ENCODE measurements around the gene ERC2. TPM values are rescaled to one million over a fixed set of nuclear protein-coding genes. Genes with fewer than 3 reads are reported as not detected.

Gene ERC2
- total and polyA plus RNA-seq, 9 donors, result 0.52 to 2.0 (median 0.82) TPM

DNA sequence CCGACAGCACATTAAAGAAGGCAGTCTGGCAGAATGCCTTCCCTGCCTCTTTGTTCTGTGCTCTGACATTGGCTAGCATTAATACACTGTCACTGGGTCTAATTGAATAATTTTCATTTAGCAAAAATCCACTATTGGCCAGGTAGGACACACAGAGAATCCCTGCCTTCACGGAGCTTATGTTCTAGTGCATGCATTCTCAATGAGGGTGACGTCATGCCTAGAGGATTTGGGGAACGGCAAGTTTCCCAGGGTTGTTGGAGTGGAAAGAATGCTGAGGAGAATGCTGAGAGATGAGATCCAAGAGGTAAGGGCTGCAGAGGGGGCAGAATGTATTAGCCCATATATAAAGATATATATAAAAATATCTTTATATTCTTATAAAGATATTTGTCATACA lies 284.7 kb downstream of the ERC2 start:
- Histone ChIP-seq H3K9me3 (replicated peaks; ENCODE audit: control insufficient read depth, low read depth, low read length) (no peaks in the 10 kb centered on the region), H3K27ac (ENCODE audit: low read length) (no peak overlapping the region), H3K4me3 (ENCODE audit: low read length) (no peak overlapping the region), H3K4me1 (ENCODE audit: control insufficient read depth, insufficient read depth, low read length) (peaks cover 5% of the 10 kb centered on the region), H3K27me3 (ENCODE audit: control insufficient read depth, insufficient read depth, low read length) (peaks cover 12% of the 10 kb centered on the region), H3K36me3 (ENCODE audit: control insufficient read depth, insufficient read depth, low read length) (no peaks in the 10 kb centered on the region)
- no peak for DNase-seq
- 92% methylated on average over 2 of the region's 4 CpGs for WGBS (ENCODE audit: insufficient coverage)

DNA sequence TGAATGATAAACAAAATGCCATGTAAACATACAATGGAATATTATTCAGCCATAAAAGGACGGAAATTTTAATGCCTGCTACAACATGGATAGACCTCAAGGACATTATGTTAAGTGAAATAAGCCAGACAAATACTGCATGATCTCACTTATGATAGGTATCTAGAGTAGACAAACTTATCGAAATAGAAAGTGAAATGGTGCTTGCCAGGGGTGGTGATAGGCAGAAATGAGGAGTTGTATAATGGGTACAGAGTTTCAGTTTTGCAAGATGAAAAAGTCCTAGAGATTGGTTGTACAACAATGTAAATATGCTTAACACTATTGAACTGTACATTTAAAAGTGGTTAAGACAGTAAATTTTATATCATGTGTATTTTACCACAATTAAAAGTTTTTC lies 287.8 kb downstream of the ERC2 start:
- DNase-seq, result no peak
- Histone ChIP-seq H3K4me1 (ENCODE audit: control insufficient read depth, insufficient read depth, low read length) (no peaks in the 10 kb centered on the region), H3K36me3 (ENCODE audit: control insufficient read depth, insufficient read depth, low read length) (no peaks in the 10 kb centered on the region), H3K9me3 (replicated peaks; ENCODE audit: control insufficient read depth, low read depth, low read length) (no peaks in the 10 kb centered on the region), H3K4me3 (ENCODE audit: low read length) (no peak overlapping the region), H3K27me3 (ENCODE audit: control insufficient read depth, insufficient read depth, low read length) (no peaks in the 10 kb centered on the region), H3K27ac (ENCODE audit: low read length) (no peak overlapping the region)
- WGBS (ENCODE audit: insufficient coverage), result no CpG with 5 or more reads among the region's 2 CpGs

DNA sequence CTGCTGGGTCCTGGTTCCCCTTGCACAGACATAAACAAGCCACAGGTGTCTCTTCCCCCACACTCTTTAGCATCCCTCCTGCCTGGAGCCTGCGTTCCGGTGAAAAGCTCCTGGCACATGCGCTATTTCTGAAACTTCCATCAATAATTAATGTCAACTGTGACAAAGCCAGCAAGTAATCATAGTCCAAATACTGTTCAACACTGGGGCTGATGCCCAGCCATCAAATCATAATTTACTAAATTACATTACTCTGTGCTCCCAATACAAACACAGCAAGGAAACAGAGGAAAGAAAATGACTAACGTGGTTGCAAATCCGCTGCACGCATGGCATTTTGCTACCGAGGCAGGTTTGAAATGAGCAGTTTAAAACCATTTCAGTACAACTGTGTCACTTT lies 294.7 kb downstream of the ERC2 start:
- no peak for DNase-seq
- H3K4me3 ChIP-seq (ENCODE audit: low read length), result no peak overlapping the region
- no peaks in the 10 kb centered on the region for H3K36me3 ChIP-seq (ENCODE audit: control insufficient read depth, insufficient read depth, low read length)
- H3K27me3 ChIP-seq (ENCODE audit: control insufficient read depth, insufficient read depth, low read length), result peaks cover 2% of the 10 kb centered on the region
- H3K9me3 ChIP-seq (replicated peaks; ENCODE audit: control insufficient read depth, low read depth, low read length), result no peaks in the 10 kb centered on the region
- H3K4me1 ChIP-seq (ENCODE audit: control insufficient read depth, insufficient read depth, low read length), result no peaks in the 10 kb centered on the region
- no peak overlapping the region for H3K27ac ChIP-seq (ENCODE audit: low read length)
- WGBS (ENCODE audit: insufficient coverage), result 45% methylated on average over 4 of the region's 7 CpGs

DNA sequence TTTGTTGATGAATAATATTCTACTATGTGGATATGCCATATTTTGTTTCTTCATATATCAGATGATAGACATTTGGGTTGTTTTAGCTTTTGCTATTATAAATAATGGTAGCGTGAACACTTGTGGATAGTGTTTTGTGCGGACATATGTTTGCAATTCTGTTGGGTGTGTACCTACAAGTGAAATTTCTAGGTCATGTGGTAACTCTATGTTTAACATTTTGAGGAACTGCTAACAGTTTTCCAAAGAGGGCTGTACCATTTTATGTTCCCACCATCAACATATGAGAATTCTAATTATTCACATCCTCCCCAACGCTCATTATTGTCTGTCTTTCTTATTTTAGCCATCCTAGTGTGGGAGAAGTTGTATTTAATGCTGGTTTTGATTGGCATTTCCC lies 303.8 kb downstream of the ERC2 start:
- no peaks in the 10 kb centered on the region for H3K27me3 ChIP-seq (ENCODE audit: control insufficient read depth, insufficient read depth, low read length)
- no peaks in the 10 kb centered on the region for H3K36me3 ChIP-seq (ENCODE audit: control insufficient read depth, insufficient read depth, low read length)
- no peak overlapping the region for H3K27ac ChIP-seq (ENCODE audit: low read length)
- DNase-seq, result no peak
- no peak overlapping the region for H3K4me3 ChIP-seq (ENCODE audit: low read length)
- no peaks in the 10 kb centered on the region for H3K9me3 ChIP-seq (replicated peaks; ENCODE audit: control insufficient read depth, low read depth, low read length)
- WGBS (ENCODE audit: insufficient coverage), result no CpG with 5 or more reads among the region's 3 CpGs
- H3K4me1 ChIP-seq (ENCODE audit: control insufficient read depth, insufficient read depth, low read length), result no peaks in the 10 kb centered on the region

DNA sequence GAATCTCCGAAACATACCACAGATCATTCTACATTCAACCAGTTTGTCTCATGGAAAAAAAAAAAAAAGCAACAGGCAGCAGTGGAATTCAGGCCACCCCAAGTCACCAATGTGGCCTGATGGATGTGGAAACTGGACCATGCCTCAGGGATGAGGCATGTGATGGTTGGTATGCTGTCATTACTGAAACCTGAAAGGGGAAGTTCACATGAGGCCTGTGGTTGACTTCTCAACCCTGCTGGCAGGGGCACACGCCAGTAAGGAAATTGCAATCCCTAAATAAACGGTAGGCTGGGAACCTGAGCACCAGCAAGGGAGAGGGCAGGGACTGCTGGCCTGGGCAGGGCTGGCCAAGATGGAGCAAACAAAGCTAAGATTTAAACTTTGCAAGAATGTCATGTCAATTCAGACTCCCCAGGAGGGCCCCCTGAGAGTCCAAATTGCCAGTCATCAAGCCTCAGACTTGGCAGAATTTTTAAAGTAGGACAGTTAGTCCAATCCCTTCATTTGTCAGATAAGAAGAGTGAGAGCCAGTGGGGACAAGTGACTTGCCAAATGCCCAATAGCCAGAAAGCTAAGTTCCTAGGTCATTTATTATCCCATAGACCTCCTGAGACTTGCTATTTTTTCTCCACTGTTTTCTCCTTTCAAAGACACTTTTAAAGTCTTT lies 310.4 kb downstream of the ERC2 start:
- WGBS (ENCODE audit: insufficient coverage), result 66% methylated on average over 2 of the region's 3 CpGs
- H3K27me3 ChIP-seq (ENCODE audit: control insufficient read depth, insufficient read depth, low read length), result no peaks in the 10 kb centered on the region
- DNase-seq, result peak; percentile 46

DNA sequence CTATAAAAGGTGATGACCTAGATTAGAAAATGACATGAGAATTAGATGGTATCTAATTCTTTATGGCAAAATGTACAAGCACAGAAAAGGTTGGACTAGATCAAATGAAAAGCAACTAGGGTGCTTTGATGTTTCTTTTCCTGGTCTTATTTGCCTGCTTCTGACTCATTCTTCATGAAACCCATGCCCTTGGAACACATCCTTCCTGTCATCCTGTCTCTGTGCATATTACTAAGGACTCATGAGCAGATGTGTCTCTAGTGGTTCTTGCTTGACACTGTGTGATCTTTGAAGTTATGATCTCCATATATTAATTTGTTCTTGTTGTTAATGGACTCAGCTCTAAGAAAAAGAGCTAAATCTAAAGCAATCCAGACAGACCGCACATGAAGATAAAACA lies 314.0 kb downstream of the ERC2 start:
- Histone ChIP-seq H3K4me1 (ENCODE audit: control insufficient read depth, insufficient read depth, low read length) (no peaks in the 10 kb centered on the region), H3K9me3 (replicated peaks; ENCODE audit: control insufficient read depth, low read depth, low read length) (no peaks in the 10 kb centered on the region), H3K4me3 (ENCODE audit: low read length) (no peak overlapping the region), H3K27ac (ENCODE audit: low read length) (no peak overlapping the region), H3K36me3 (ENCODE audit: control insufficient read depth, insufficient read depth, low read length) (no peaks in the 10 kb centered on the region), H3K27me3 (ENCODE audit: control insufficient read depth, insufficient read depth, low read length) (no peaks in the 10 kb centered on the region)
- no peak for DNase-seq
- no CpG with 5 or more reads among the region's 1 CpG for whole genome bisulfite sequencing (ENCODE audit: insufficient coverage)

More for the DNA sequence above, 310.4 kb downstream of the ERC2 start:
- H3K4me3 ChIP-seq (ENCODE audit: low read length), result no peak overlapping the region
- H3K36me3 ChIP-seq (ENCODE audit: control insufficient read depth, insufficient read depth, low read length), result no peaks in the 10 kb centered on the region
- no peaks in the 10 kb centered on the region for H3K4me1 ChIP-seq (ENCODE audit: control insufficient read depth, insufficient read depth, low read length)
- H3K9me3 ChIP-seq (replicated peaks; ENCODE audit: control insufficient read depth, low read depth, low read length), result no peaks in the 10 kb centered on the region
- no peak overlapping the region for H3K27ac ChIP-seq (ENCODE audit: low read length)

DNA sequence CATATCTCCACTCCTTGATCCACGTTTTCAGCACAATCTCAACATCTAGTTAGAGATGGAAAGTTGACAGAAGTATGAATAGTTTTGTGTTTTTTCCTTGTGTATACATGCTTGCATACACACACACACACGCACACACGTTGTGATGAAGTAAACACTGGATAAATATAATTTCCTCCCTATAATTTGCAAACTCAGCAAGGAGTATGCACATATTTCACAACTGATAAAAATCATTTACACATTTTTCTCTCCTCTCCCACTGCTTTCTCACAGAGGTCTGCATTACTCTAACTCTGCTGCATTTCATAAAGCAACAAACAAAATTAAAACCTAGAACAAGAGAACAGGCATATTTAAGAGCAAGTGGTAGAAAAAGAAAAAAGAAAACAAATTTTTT lies 320.9 kb downstream of the ERC2 start:
- no peak for DNase-seq
- no CpG with 5 or more reads among the region's 3 CpGs for WGBS (ENCODE audit: insufficient coverage)
- Histone ChIP-seq H3K27ac (ENCODE audit: low read length) (no peak overlapping the region), H3K36me3 (ENCODE audit: control insufficient read depth, insufficient read depth, low read length) (no peaks in the 10 kb centered on the region), H3K4me3 (ENCODE audit: low read length) (no peak overlapping the region), H3K4me1 (ENCODE audit: control insufficient read depth, insufficient read depth, low read length) (no peaks in the 10 kb centered on the region), H3K9me3 (replicated peaks; ENCODE audit: control insufficient read depth, low read depth, low read length) (no peaks in the 10 kb centered on the region), H3K27me3 (ENCODE audit: control insufficient read depth, insufficient read depth, low read length) (no peaks in the 10 kb centered on the region)

GRCh38 chr3:56145410-56145809 lies 322.9 kb downstream of the ERC2 start:
- WGBS (ENCODE audit: insufficient coverage), result no CpG with 5 or more reads among the region's 2 CpGs
- H3K36me3 ChIP-seq (ENCODE audit: control insufficient read depth, insufficient read depth, low read length), result no peaks in the 10 kb centered on the region
- H3K27ac ChIP-seq (ENCODE audit: low read length), result peak overlapping the region; percentile 67

GRCh38 chr3:56144805-56145204 lies 323.5 kb downstream of the ERC2 start:
- DNase-seq, result peak; percentile 95
- H3K4me3 ChIP-seq (ENCODE audit: low read length), result no peak overlapping the region
- H3K4me1 ChIP-seq (ENCODE audit: control insufficient read depth, insufficient read depth, low read length), result no peaks in the 10 kb centered on the region
- H3K36me3 ChIP-seq (ENCODE audit: control insufficient read depth, insufficient read depth, low read length), result no peaks in the 10 kb centered on the region
- WGBS (ENCODE audit: insufficient coverage), result 60% methylated on average over 1 of the region's 4 CpGs
- H3K27ac ChIP-seq (ENCODE audit: low read length), result peak overlapping the region; percentile 67
- no peaks in the 10 kb centered on the region for H3K9me3 ChIP-seq (replicated peaks; ENCODE audit: control insufficient read depth, low read depth, low read length)
- H3K27me3 ChIP-seq (ENCODE audit: control insufficient read depth, insufficient read depth, low read length), result no peaks in the 10 kb centered on the region

More at GRCh38 chr3:56145410-56145809, 322.9 kb downstream of the ERC2 start:
- H3K9me3 ChIP-seq (replicated peaks; ENCODE audit: control insufficient read depth, low read depth, low read length), result no peaks in the 10 kb centered on the region
- no peak overlapping the region for H3K4me3 ChIP-seq (ENCODE audit: low read length)
- no peaks in the 10 kb centered on the region for H3K27me3 ChIP-seq (ENCODE audit: control insufficient read depth, insufficient read depth, low read length)
- peak; percentile 63 for DNase-seq
- H3K4me1 ChIP-seq (ENCODE audit: control insufficient read depth, insufficient read depth, low read length), result no peaks in the 10 kb centered on the region

DNA sequence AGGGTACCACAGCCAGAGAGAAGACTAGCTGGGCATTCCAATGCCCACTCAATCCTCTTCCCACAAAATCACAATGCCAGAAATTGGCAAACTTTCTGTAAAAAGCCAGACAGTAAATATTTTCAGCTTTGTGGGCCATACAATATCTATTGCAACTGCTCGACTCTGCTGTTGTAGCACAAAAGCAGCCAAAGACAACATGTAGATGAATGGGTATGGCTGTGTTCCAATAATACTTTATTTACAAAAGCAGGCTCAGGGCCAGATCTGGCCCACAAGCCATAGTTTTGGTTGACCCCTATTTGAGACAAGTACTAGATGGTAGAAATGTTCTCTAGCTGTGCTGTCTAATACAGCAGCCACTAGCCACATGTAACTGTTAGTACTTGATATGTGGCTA lies 330.9 kb downstream of the ERC2 start:
- no CpG with 5 or more reads among the region's 1 CpG for WGBS (ENCODE audit: insufficient coverage)
- no peaks in the 10 kb centered on the region for H3K36me3 ChIP-seq (ENCODE audit: control insufficient read depth, insufficient read depth, low read length)
- no peak for DNase-seq
- H3K27ac ChIP-seq (ENCODE audit: low read length), result no peak overlapping the region
- no peaks in the 10 kb centered on the region for H3K9me3 ChIP-seq (replicated peaks; ENCODE audit: control insufficient read depth, low read depth, low read length)
- no peak overlapping the region for H3K4me3 ChIP-seq (ENCODE audit: low read length)
- H3K4me1 ChIP-seq (ENCODE audit: control insufficient read depth, insufficient read depth, low read length), result no peaks in the 10 kb centered on the region
- no peaks in the 10 kb centered on the region for H3K27me3 ChIP-seq (ENCODE audit: control insufficient read depth, insufficient read depth, low read length)

DNA sequence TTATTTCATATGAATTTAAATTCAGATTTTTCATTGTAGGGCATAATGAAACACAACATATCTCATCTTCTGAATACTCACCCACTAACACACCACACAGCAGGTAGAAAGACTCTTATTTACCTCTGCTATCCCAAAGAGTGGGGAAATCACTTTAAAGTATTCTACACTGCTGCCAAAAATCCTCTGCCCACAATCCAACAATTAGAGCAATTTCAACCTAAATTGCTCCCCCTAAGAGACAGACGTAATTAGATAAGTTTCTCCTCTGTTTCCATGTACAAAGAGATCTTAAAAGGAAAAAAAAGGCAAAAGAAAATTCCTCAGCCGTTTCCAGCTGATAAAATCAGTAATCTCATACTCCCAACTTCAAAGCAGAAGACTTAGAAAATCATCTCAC lies 331.8 kb downstream of the ERC2 start:
- no peak overlapping the region for H3K4me3 ChIP-seq (ENCODE audit: low read length)
- H3K27ac ChIP-seq (ENCODE audit: low read length), result no peak overlapping the region
- DNase-seq, result no peak
- H3K27me3 ChIP-seq (ENCODE audit: control insufficient read depth, insufficient read depth, low read length), result no peaks in the 10 kb centered on the region
- no peaks in the 10 kb centered on the region for H3K9me3 ChIP-seq (replicated peaks; ENCODE audit: control insufficient read depth, low read depth, low read length)
- H3K36me3 ChIP-seq (ENCODE audit: control insufficient read depth, insufficient read depth, low read length), result no peaks in the 10 kb centered on the region
- no peaks in the 10 kb centered on the region for H3K4me1 ChIP-seq (ENCODE audit: control insufficient read depth, insufficient read depth, low read length)
- no CpG with 5 or more reads among the region's 2 CpGs for WGBS (ENCODE audit: insufficient coverage)

Data from muscle of leg (tissue), 11 donors.